NK-92 (cell line): Measurements from ENCODE around the gene PAQR5.
"Not testable (repeated sequence)": the region's sequence is repeated elsewhere in the genome, so short reads cannot be mapped to it uniquely, and the experiment has no call there.

Source experiments
- DNase-seq: peaks from one replicate; lab custom pipeline; 2025; ENCODE audit not compliant: unreplicated experiment; lab: John Stamatoyannopoulos, UW

Gene PAQR5, protein sequence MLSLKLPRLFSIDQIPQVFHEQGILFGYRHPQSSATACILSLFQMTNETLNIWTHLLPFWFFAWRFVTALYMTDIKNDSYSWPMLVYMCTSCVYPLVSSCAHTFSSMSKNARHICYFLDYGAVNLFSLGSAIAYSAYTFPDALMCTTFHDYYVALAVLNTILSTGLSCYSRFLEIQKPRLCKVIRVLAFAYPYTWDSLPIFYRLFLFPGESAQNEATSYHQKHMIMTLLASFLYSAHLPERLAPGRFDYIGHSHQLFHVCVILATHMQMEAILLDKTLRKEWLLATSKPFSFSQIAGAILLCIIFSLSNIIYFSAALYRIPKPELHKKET

DNA sequence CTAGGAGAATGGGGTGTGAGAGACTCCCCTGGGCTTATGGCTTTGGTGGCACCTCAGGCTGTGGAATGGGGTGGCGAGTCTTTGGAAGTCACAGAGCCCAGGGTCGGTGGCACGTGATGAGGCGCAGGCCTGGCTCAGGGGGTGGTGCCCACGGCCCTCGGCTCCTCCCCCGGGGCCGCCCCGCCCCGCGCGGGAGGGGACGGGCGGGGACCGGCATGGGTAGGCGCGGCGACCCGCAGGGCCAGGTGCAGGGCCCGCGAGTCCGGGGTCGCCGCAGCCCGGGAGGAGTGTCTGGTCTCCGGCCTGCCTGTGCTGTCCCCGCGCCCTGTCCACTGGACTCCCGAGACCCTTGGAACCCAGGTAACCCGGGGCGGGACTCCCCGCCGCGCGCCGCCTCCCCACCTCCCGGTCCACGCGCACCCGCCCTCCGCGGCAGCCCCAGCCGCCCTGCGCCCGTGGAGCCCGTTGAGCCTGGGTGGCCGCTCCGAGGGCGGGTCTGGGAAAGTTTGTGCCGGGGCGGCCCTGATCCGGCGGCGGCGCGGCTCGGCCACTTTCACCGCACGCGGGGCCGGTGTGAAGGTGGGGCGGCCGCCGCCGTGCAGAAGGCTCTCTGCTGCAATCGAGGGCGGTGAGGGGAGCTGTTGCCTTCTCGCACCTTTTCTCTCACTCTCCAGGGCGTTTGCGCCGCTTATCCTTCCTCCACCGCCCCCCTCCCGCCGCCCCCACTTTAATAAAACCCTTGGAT is at the start of gene PAQR5:
PAQR5 (plus strand) TSS at position 216 of the 745 bp plus-strand sequence. CDS start 61,169 bp downstream, outside the sequence.
- no peak for DNase-seq

DNA sequence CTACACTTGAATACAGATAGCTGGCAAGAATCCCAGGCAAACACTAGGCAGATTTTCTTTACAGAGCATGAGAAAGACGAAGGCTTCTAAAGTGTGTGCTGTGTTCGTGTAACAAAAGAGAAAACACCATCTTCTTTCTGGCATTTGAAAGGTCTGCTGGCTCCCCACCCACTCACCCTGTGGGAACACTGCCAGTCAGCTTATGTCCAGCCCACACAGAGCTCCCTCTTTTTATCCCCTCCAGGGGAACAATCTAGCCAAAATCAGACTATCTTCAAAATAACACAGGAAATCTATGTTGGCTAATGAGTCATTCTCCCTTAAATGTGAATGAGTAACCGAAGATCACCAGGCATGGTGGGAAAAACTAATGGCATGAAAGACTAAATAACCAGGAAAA is 45.6 kb upstream of the PAQR5 start:
- DNase-seq, result no peak

DNA sequence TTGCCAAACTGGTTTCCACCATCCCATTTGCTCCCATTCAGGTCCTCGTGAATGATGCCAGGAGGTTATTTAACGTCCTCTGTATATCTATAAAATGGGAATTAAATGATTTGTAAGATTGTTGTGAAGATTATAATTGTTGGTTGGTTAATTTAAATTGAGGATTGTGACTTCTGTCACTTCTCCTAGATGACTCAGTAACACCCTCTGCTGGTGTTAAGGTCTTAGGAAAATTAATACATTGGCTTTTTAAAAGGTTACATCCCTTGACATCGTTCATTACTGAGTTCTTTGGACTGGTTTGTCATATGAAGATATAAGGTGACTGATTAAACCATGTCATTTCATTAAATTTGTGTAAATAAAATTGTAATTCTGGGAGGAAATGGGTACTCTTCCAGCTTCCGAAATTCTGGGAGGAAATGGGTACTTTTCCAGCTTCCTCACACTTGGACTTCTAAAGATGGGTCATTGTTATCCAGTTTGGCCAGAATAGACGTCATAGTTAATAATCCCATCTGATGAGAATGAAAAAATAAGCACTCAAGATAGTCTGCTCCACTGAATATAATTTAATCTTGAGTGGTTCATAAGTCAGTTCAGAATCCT is 33.3 kb upstream of the PAQR5 start:
- no peak for DNase-seq

DNA sequence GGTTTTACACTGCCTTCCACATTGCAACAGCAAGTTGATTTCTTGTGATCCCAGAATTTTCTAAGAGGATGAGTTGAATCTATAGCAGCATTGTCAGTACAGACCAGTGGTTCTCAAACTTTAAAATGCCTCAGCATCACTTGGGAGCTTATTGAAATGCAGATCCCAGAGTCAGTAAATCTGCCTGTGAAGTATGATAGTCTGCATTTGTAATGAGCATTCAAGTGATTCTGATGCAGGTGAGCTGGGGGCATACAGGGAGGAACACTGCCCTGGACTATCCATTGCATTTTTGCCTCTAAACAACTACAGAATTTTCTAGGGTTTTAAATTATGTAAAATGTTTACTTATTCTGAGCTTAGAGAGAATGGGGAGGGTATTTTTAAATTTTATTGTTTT is 27.5 kb upstream of the PAQR5 start:
- DNase-seq, result no peak

DNA sequence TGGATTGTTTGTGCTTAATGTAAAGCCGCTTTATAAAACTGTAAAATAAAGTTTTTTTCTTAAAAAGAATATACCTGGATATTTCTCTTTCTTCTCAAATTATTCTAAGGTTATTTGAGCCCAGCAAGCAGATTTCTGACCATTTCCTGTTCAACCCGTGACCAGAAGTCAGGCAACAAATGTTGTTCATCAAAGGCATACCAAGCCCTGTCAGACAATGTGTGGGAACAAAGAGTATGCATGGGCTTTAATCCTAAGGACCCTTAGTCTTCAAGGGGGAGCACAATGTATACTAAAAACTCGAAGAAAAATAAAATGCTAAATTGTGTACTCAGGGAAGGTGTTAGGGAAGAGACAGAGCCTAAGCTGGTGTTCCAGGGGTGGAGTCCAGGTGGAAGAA is 26.6 kb upstream of the PAQR5 start:
- no peak for DNase-seq

DNA sequence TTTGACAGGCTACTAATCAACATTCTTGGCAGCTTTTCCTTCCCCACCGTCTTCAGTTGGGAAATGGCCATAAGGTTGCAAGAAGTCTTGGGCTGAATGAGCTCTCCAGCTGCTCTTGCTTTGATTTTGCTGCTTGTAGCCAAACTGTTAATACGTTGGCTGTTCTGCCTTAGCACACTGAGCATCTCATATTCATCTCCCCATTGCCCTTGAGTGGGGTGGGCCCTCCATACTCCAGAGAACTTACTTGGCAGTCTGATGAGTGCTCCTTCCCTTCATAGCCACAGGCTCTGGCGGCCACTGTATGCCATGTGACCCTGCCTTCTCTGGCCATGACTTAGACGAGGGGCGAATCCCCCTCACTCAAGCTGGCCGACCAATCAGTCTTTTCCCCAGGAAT is 25.8 kb upstream of the PAQR5 start:
- DNase-seq, result no peak

DNA sequence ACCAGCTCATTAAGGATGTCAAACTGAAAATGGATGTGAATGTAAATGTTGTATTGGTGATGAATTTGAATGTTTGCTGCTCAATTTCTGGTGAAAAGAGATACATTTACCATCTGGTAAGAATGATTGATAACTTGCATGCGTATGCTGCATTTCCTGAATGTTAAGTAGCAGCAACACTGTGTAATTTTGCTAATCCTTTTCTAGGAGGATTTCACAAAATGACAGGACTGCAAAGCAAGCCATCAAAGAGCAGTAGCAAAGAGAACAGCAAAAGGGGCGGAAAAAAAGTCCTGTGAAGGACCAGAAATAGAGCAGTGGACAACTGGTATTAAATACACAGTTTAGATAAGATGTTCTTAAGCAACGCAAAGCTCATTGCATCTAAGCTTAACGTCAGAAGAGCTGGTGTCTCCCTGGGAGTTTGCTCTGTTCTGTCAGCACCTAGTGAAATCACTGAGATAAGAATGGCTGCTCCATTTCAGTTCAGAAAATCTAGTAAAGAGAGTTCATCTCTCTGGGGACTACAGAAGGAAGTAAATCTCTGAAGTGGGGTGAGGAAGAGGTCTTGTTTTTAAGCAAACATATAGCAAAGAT is 23.5 kb upstream of the PAQR5 start:
- no peak for DNase-seq

DNA sequence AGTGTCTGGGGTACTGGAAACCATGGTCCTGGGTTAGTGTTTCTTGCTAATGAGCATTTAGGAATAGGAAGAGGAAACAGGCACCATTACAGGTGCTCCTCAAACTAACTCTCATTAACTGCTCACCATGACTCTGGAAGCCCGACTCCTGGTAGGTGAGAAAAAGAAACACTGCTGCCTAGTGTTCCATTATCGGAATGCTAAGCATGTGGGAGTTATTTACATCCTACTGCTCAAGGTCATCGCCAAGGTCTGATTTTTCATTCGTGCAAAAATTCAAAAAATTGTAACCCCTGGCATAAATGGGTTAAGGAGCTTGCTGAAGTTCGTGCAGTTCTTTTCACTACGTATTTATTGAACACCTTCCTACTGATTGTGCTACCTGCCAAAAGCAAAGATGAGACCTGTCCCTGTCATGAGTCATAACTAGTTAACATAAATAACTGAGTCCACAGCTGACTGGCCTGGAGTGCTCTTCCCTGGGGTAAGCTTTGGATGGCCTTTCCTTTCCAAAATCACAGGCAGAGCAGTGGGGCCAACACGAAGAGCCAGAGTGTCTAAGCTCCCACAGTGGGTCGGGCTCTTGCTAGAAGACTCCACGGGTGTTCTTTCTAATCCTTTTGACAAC is 22.7 kb upstream of the PAQR5 start:
- DNase-seq, result no peak

DNA sequence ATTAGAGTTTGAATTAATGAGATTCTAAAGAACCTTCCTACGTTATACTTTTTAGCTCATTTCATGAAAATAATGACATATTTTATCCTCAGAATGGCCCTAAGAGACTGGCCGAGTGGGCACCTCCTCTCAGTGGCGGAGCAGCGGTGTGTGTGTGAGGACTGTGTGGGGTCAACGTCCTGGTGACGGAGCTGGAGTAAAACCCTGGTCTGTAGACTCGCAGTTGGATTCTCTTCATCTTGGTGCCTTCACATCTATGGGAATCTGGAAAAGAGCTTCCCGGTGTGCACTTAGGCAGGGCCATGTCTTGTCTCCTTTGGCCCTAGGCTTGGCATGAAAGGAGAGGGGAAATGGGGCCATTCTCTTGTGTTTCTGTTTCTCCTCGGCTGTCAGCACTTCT is 21.4 kb upstream of the PAQR5 start:
- DNase-seq, result no peak

DNA sequence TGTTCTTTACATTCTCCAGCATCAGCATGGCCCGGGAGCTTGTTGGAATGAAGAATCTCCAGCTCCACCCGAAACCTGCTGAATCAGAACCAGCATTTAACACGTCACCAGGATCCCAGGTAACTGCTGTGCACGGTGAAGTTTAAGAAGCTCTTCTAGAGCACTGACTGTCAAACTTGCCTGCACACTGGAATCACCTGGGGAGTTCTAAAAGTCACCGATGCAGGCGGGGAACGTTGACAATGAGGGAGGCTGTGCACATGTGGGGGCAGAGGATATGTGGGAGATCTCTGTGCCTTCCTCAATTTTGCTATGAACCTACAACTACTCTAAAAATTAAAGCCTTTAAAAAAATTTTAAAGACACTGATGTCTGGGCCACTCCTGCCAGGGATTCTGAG is 19.1 kb upstream of the PAQR5 start:
- DNase-seq, result no peak

DNA sequence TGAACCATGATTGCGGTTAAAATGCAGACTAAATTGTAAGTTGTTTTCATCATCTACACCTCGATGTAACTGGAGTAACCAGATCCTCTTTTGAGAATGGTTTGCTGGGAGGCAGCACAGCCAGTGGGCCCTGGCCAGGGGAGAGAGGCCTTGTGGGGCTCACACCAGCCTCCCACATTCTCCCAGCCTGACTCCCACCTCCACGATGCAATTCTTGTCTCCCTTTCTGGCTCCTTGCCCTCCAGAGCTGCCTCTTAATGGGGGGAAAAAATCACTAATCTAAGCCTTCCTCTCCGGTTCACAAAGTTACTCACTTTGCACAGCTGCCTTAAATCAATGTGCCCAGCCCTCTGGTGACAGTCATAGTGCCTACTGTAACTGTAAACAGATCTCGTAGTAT is 17.9 kb upstream of the PAQR5 start:
- DNase-seq, result no peak

DNA sequence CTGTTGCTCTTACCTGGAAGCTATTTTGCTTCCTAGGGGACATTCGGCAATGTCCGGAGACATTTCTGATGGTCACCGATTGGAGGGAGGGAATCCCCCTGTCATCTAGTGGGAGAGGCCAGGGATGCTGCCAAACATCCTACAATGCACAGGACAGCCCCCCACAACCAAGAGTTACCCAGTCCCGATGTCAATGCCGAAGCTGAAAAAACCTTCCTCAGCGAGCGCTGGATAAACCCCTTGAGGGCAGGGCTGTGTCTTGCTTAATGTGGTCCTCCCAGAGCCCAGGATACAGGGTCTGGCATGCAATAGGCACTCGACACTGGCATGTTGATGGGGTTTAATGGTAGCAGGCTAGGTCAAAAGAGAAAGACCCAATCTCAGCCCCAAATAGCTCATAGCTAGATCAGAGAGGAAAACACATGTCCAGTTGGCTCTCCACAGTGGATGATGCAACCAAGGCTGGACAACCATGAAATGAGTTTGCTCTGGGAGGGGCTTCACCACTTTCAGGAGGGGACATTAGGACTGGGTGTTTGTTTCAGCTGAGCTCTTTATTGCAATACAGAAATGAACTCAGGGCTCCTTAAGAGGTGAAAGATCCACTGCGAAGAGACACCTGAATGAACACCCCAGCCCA is 16.5 kb upstream of the PAQR5 start:
- DNase-seq, result no peak

DNA sequence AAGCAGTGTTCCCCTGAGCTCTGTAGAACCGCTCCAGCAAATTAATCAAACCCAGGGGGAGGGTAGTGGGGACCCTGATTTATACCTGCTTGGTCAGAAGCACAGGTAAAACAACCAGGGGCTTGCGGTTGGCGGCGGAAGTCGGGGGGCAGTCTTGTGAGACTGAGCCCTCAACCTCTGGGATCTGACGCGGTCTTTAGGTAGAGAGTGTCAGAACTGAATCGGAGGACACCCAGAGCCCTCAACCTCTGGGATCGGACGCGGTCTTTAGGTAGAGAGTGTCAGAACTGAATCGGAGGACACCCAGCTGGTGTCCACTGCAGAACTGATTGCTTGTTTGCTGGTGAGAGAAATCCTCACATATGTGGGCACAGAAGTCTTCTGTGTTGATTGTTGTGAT is 12.9 kb upstream of the PAQR5 start:
- DNase-seq, result no peak

DNA sequence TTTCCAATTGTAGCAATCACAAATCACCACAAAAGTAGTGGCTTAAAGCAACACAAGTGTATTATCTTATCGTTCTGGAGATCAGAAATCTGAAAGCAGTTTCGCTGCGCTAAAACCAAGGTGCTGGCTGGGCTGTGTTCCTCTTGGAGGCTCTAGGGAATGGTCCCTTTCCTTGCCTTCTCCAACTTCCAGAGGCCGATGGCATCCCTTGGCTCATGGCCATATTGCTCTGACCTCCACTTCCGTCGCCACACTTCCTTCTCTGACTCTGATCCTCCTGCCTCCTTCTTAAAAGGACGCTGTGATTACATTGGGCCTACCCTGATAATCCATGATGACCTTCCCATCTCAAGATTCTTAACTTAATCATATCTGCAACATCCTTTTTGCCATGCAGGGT is 10.7 kb upstream of the PAQR5 start:
- DNase-seq, result no peak

DNA sequence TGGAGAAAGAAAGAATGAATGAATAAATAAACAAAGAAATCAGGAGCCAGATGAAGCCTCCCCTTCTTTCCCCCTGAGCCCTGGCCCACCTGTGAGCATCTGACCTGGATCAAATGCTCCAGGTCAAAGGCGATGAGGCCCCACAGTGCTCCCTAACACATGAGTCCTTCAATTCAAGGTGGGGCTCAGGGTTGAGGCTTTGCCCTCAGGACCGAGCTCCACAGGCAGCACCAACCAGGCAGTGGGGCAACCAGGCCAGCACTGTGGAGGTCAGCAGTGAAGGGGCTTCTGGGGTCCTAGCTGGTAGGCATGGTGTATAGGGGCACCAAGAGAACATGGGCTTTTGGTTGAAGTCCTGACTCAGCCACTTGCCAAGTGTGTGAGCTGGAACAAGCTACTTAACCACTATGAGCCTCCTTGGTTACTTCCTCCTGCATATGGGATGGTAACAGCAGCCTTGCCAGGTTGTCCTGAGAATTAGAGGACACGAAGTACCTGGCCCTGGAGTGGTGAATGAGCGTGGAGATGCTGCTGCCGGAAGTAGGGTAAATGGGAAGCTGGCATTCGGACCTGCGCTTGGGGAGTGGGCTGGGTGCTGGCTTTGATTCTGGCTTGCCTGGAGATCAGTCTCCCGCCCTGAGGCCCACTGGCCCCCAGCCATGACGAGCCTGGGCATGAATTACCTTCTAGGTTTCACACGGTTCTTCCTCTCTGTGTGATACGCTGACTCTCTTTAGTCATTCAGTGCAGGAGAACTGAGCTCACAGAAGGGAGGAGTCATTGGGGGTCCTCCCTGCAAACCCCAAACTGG is 10.0 kb upstream of the PAQR5 start:
- no peak for DNase-seq

DNA sequence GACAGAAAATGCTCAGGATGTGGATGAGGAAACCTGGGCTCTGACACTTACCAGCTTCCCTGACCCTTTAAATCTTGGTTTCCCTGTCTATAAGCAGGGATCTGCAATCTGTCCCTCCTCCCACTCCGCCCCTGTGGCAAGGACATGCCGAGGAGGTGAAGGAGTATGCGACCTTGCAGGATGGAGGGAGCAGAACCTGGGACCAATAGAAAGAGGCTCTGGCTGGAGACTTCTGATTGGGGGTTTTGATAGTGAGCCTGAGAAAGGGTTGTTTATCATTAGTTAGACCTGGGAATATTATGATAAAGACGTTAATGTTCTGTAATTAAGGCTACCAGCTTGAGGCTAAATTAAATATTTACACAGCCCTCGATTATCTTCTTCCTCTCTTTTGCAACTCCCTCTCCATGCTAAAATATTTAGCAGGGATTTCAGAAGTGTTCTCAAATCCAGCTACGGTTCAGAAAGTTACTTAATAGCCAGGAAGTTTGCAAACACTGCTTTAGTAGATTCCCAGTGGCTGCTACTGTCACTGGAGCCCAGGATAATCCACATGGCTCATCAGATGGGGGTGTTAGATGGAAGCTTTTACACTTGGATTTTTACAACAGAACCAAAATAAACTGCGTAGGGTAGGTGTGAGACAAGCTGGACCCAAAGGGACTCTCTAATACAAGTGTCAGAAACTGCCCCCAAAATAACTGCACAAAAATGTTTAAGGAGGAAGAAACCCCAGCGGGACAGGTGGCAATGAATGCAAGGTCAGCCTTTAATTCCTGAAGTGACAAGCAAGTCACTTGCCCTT is 9.2 kb upstream of the PAQR5 start:
- DNase-seq, result no peak

DNA sequence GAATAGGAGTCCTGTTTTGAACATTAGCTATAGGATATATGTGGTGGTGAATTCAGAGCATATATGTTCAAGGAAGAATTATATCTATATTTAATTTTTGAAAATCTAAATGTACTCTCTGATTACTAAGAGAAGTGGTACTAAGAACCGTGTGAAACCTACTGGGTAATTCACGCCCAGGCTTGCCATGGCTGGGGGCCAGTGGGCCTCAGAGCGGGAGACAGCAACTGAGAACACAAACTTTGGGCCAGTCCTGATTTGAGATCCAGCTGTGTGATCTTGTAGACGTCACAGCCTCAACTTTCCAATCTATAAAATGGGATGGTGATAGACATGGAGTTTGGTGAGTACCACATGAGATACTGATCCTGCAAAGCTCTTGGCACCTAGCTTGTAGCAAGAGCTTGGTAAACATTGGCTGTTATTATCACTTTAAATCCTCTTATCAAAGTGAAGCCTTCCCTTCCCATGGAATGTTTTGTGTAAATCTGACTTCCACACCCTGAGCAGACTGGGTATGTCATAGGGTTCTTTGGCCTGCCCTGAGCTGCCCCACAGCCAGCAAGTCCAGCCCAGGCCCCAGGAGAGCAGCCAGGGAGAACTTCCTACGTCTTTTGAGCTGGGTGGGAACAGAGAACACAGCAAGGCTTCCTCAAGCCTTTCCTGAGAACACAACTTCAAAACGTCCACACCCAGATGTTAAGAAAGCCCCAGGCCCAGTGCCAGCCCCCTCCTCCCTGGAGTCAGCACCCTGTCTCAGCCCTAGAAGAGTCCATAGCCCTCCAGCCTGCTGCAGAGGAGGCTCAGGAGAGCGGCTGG is 8.2 kb upstream of the PAQR5 start:
- no peak for DNase-seq

DNA sequence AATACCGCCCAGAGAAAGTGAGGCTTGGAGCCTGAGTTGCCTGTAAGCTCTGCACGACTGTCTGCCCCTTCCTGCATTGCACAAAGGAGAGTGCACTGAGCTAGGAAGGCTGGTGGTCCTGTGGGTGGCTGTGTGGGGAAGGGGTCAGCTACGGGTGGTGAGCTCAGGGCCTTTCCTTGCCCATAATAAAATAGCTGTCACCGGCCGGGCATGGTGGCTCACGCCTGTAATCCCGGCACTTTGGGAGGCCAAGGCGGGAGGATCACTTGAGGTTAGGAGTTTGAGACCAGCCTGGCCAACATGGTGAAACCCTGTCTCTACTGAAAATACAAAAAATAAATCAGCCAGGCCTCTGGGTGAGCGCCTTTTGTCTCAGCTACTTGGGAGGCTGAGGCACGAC is 7.1 kb upstream of the PAQR5 start:
- DNase-seq, result not testable (repeated sequence)
